GM19438 (cell line): ENCODE data around the gene SUGCT.

Source experiments
- ATAC-seq: cut with Tn5 transposase; IDR thresholded peaks from one replicate; pipeline ENCODE4 v1.9.1; 2021; ENCODE audit warnings: low read depth; ENCODE audit not compliant: unreplicated experiment

The SUGCT gene

DNA sequence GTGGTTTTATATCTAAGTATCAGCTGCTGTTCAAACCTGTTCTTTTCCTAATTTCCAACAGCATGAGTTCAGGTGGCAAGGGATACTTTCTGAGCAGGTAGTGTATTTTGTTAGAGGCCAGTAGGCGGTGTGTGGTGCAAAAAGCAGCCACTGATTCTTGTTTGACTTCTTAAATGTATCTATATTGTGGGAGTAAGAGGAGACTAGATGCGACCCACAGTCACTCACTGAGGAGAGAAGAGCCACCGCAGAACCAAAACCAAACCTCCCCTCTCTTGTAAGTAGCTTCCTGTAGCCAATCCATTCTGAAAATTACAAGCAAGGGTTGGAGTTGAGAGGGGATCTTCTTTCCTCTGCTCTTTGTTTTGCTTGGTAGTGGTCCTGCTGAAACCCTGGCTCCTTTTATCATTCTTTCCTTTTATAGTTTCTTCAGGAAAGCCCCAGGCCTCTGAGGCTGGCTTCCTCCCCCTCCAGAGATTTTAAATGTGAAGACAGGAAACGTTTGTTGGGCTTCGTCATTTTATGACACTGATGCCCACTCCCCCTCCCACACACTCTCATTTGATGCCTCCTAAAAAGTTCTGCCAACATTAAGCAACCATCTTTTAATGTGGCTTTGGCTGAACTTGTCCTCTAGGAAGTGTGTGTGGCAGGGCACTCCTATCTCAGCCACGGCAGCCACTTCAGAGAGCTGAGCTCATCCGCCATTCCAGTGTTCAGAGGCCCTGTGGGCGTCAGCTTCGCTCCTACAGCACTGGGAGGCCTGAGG lies 566.0 kb downstream of the SUGCT start:
- no peak for ATAC-seq

DNA sequence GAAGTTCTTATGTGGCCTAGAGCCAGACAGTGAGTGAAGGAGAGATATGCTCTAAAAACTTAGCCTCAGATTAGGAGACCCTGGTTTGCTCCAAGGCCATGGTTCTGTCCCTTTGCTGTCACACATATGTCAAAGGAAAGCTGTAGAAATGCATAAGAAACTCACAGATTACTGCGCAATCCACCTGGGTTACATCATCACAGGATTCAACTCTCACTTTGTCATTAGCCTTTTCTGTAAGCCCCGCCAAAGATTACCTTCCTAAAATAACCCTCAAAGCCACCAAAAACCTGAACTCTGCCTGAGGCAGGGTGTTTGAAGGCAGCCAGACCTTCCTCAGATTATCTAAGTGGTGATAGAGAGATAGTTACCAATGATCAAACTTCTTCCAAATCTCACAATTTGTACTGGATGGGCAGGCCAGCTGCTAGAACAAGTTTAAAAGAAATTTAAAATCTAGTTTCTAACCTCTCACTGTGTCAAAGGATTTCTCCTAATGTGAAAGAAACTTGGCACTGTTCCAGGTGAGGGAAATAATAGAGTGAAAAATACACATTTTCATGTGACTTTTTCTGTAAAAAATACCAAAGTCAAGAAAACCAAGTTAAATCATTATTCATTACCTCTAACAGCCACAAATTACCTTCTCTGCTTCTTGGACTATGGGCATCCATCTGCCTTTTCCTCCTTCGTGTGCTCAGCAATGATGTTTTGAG lies 567.2 kb downstream of the SUGCT start:
- no peak for ATAC-seq

DNA sequence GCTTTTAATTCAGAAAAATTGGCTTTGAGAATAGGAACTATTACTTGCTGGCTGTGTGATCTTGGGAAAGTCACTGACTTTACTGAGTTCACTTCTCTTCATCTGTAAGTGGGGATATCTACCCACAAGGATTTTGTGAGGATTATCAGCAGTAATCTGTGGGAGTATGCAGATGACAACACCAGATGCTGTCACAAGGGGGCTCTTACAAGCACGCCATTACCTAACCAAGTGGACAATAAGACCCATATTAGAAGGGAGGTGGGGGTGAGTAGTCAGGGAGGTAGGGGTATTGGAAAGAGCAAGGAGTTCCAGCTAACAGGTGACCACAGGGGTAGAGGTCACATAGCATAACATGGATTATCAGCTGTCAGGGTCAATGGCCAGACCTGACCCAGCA lies 569.4 kb downstream of the SUGCT start:
- ATAC-seq, result no peak

DNA sequence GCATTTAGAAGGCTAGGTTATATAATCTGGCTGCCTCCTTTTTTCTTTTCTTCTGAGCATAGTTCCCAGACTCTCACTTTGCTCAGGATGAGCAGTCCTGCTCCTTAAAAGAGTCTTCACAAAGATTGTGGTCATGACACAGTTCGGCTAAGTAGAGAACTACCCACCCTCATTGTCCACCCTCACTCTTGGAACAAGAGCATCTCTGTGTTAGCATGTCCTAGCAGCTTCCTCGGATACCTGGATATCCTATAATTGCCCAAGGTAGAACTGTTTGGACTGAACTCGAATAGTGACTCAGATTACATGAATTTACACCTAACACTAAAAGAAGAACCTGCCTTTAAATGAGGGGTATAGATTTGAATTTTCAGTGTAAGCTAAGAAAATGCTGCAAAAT lies 572.0 kb downstream of the SUGCT start:
- no peak for ATAC-seq

DNA sequence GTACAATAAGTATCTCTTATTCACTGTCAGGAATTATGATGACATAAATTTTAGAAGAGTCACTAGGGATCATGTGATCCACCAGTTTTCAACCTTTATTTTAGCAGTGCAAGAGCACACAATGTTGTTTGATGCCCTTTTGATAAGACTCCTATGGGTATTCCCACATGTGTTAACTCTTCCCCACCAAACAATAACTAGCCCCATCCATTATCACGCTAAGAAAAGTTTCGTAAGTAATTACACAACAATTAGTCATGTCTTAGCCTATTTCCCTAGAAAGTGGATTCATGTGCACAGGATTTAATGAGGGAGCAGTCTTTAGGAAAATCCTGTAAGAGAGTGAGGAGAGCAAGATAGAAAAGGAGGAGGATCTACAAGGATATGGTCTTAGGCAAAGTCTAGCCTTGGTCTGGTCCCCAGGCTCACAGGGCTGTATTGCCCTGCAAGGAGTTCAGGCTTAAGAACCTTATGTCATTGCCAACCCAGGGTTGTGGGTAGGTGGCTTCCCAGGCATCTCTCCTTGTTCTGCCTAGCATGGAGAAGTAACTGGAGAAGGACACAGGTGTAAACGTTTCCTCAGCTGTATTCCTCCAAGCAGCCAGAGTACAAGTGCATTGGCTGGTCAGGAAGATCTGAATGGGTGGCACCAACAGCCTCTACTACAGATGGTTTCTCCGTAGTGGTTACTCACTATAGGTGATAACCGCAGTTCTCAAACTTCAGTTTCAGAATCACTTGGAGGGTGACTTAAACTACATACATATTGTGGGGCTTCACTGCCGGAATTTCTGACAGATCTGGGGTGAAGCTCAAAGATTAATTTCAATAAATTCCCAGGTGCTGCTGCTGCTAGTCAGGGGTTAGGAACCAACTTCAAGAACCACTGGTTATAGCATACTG lies 574.5 kb downstream of the SUGCT start:
- ATAC-seq, result no peak

DNA sequence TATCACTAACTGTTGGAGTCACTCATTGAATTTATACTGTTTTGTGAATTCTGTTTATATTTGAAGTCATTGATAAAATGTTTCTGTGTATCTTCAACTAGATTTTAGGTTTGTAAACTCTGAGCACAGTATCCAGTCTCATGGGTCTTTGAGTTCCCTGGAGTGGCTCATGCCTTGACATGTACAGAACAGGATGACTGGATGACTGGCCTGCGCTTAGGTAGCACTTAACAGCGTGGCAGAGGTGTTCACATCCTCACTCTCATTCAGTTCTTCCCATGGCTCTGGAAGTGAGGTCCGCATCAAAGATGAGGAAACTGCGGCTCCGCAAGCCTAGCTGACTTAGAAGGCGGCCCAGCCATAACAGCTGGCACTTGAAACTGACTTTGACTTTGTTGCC lies 576.9 kb downstream of the SUGCT start:
- no peak for ATAC-seq

DNA sequence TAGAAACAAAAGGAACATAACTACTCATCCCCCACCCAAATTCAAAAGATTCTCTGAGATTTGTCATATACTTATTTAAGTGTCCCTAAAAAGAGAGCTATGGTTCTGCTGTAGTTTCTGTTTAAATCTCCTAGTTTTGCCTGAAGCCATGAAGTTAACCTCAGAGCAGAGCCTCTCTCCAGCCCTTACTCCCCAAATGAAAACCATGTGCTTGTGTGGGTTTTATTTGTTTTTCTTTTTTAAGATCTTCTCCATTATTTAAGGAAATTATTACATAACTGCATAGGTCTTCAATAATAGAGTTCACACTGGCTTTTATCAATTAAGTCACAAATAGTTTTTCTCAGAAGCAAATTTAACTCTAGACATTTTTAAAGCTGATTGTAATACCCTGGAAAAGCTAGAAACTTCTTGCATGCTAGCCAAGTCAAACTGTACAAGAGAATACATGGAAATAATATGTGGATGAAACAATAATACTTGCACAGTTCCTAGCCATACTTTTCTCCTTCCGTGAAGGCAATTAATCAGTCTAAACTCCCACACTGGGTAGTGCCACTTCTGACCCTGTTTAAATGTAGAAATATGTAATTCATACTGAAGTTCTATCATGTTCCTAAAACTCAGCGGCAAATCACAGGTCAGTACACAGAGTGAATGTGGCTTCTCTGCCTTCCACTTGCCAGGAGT lies 579.7 kb downstream of the SUGCT start:
- no peak for ATAC-seq

DNA sequence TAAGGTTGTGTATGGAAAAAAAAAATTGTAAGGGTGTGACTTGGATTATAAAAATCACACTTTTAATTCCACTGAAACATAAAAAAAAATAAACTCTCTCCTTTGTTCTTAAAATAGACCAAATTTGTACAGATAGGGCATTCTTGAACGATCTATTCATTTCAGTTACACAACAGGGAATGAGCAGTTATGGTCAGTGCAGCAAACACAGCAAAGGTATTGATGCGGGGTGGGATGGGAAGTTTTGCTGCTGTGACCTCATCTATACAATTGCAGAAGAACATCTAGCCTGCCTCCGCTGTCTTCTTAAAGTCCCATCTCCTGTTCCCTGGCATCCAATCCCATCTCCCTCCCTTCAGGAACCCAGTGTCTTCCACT lies 580.2 kb downstream of the SUGCT start:
- no peak for ATAC-seq

DNA sequence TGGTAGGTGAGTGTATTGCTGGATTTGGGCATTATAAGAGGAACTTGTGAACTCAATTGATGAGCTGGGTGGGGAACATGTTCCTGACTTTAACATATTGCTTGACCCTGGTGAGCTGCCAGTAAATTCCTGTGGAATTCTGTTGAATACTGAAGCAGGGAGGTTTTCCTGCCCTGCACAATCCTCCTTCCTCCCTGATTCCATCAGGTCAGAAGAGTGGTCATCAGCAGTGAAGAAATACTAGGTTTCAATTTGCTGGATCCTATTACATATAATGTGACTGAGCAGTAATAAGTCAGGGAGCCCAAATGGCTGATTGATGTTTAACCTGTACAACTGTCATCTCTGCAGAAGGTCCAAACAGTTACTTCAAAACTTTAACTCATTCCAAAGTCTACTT lies 581.2 kb downstream of the SUGCT start:
- ATAC-seq, result no peak

DNA sequence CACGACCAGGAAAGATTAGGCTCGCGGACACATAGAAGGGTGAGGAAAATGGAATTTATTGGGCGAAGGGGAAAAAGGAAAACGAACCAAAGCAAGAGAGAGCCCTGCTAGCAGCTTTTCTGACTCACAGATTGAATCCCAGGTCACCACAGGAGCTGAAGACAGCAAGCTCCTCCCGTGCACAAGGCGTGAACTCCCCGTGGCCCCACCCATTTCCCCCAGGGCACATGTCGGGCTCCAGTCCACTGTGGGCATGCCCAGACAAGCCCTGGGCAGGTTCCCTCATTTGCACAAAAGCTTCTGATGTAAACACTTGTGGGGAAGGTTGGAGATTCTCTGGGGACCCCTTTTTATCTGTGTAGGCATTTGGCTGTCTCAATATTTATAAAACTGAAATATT lies 582.4 kb downstream of the SUGCT start:
- no peak for ATAC-seq

DNA sequence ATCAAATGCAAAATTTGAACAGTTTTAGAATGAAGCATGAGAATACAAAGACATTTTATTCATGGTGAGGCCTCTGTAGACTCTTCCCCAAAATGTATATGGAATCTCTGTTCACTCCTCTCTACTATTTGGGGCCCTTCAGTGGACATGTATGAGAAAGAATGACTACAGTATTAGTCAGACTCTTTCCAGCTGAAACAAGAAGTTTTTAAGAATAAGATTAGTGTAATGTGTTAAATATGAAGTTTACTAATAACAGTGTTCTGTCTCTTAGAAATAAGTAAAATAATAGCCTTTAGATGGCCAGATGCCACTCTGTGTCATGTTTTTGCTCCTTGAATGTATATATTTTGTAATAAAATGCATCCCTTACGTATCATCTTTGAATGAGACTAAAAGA lies 585.6 kb downstream of the SUGCT start:
- no peak for ATAC-seq

DNA sequence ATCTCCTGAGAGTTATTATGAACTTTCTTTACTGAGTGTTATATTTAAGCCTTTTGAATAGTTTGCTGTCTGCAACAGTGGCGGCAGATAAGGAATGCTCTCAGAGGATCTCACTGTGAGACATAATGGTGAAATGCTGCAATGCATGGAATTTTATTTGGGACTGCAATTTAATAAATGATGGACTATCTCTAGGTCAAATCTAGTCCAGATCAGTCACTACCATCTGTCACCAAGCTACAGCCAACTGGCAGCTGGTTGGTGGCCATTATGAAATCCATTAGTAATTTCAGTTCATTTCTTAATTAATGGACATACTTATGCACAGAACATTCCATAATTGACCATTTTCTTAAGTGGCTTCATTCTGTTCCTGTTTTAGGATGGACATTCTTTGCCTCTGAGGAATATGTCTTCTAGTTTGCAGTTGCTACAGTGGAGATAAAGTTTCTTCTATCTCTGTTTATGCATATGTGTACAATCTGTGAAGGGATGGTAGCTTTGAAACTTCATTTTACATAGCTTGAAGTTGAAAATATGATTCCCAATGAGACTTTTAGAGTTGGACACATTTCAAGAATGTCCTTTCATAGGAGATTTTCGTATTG lies 586.6 kb downstream of the SUGCT start:
- ATAC-seq, result no peak

DNA sequence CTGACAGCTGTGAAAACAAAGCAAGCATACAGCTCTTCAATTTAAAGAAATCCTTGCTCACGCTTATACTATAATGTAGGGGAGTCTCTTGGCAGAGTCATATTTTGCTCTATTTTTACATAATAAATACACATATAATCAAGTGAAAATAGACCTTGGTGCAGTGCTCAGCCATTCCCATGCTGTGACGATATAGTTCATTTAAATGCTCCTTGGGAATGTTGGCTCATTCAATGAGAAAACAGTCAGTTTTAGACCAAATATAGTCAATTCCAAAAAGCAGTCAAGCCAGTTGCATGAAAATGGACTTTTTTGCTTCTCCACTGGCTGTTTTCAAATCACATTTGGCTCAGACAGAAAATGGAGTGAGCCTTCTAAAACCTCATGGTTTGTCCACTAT lies 587.4 kb downstream of the SUGCT start:
- no peak for ATAC-seq

DNA sequence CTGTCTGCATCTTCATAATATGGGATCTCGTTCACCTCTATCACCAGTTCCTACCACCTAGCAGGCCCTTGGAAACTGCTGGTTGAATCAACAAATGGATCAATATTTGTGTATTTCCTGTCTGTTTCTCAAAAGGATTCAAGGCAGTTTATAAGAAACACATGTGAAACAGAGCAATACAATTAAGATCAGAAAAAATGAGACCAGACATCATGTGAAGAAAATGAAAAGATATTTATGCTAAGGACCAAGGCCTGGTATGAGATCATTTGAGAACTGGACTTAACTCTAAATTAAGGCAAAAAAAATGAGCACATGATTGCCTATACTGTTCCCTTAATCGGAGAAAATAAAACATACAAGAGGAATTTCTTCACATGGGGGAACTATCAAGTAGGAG lies 589.0 kb downstream of the SUGCT start:
- ATAC-seq, result no peak

DNA sequence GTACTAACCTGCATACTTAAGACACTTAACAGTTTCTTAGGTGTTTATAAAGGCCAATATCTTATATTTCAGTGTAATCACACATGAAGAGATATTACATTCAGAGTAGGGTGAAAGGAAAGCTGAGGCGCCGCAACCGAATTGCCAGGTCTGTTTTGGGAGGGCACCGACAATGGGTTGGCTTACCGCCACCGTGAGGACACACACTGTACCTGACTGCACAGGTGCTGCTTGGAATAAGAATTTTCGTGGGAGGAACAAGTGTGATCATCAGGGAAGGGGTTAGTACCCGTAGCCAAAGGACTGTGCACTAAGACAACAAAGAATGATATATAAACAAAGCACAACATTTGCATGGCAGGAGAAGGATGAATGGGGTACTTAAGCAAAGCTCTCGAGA lies 591.8 kb downstream of the SUGCT start:
- no peak for ATAC-seq

DNA sequence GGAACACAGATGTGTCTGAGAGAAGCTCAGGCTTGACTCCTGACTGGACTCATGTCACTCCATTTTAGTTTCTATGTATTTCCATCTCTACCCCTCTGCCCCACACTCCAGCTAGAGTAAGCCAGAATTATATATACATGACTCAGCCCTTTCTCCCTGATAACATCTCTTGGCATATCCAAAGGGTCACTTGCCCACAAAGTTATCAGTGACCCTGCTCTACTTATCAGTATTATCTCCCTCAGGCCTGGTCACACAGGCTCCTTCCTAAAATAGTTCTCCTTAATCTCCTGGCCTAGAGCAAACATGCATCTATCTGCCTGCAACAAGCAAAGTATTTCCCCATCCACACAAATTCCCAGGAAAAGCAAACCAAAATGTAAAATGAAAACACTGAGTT lies 598.3 kb downstream of the SUGCT start:
- no peak for ATAC-seq

DNA sequence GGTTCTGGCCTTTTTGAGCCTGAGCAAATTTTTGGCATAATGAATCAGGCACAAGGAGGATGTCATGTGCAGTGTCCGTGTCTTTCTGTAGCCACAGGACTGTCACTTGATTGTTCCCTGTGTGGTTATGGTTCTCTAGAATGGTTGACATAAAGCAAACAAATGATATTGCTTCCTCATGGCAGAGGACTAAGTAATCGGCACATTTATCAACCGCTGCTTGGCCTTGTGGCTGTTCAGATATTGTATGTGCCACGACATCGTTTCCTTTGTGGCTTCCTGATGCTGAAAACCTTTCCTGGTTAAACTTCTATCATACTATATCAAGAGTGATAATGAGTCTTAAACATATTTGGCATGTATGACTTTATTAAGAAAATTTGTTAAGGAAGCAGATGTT lies 598.8 kb downstream of the SUGCT start:
- ATAC-seq, result no peak

DNA sequence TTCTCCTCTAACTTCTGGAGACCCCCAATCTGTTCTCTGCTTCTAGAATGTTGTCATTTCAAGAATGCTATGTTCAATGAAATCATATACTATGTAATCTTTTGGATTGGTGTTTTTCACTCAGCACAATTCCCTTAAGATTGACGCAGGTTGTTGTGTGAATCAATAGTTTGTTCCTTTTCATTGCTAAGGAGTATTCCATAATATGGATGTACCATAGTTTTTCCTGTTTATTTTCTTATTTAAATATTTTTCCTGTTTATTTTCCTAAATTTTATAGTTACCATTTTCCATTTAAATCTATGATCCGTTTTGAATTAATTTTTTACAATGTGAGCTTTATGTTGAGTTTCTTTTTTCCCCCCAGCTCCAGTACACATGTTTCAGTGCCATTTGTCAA lies 604.5 kb downstream of the SUGCT start:
- no peak for ATAC-seq

DNA sequence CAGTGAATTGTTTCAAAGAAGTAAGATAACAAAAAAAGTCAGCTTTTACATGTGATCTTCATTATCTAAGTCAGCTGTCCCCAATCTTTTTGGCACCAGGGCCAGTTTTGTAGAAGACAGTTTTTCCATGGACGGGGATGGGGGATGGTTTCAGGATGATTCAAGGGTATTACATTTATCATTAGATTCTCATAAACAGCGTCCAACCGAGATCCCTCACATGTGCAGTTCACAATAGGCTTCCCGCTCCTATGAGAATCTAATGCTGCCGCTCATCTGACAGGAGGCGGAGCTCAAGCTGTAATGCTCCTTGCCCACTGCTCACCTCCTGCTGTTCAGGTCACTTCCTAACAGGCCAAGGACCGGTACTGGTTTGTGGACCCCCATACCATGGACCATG lies 607.5 kb downstream of the SUGCT start:
- ATAC-seq, result no peak

DNA sequence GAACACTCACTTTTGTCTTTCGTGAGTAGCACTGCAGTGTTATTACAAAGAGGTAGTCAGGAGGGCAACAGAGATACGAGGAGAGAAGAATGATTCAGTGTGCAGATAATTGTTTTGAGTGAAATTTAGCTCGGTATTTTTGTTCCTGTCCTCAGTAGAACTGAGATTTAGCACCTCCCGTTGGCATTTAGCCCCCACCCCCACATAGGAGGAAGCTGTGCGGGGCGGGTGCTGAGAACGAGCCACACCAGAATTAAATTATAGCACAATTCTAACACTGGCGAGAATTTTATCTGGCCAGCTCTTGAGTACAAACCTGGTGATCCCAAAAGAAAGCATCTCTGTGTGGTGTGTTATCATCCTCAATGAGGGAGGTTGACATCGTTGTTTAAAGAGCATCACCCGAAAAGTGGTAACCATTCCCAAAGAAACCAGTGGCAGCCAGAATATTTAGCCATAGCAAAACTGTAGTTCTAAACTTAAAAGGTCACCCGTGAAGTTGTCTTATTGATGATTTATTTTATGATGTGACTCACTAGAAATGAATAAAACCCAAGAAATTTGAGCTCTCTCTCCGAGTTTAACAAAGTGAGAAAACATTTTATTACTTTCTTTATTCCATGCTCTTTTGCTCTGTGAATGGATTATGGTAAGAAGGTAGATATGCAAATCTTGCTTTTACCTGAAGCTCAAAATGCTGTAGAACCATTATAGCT lies 612.2 kb downstream of the SUGCT start:
- ATAC-seq, result no peak
